HG03064 (cell line): Measurements from ENCODE around the gene PCSK7.
"Not testable (repeated sequence)": the region's sequence is repeated elsewhere in the genome, so short reads cannot be mapped to it uniquely, and the experiment has no call there.

ENCODE experiments used
- ATAC-seq: cut with Tn5 transposase; IDR thresholded peaks from one replicate; pipeline ENCODE4 v1.9.1; 2021; ENCODE audit warnings: low read depth; ENCODE audit not compliant: unreplicated experiment

PCSK7 gene, protein sequence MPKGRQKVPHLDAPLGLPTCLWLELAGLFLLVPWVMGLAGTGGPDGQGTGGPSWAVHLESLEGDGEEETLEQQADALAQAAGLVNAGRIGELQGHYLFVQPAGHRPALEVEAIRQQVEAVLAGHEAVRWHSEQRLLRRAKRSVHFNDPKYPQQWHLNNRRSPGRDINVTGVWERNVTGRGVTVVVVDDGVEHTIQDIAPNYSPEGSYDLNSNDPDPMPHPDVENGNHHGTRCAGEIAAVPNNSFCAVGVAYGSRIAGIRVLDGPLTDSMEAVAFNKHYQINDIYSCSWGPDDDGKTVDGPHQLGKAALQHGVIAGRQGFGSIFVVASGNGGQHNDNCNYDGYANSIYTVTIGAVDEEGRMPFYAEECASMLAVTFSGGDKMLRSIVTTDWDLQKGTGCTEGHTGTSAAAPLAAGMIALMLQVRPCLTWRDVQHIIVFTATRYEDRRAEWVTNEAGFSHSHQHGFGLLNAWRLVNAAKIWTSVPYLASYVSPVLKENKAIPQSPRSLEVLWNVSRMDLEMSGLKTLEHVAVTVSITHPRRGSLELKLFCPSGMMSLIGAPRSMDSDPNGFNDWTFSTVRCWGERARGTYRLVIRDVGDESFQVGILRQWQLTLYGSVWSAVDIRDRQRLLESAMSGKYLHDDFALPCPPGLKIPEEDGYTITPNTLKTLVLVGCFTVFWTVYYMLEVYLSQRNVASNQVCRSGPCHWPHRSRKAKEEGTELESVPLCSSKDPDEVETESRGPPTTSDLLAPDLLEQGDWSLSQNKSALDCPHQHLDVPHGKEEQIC

GRCh38 chr11:117231842-117232091, at the start of gene PCSK7:
Gene PCSK7, minus strand, starts transcription at chr11:117232073. Its CDS starts 2,229 bp downstream, at chr11:117229844.
- no peak for ATAC-seq

DNA sequence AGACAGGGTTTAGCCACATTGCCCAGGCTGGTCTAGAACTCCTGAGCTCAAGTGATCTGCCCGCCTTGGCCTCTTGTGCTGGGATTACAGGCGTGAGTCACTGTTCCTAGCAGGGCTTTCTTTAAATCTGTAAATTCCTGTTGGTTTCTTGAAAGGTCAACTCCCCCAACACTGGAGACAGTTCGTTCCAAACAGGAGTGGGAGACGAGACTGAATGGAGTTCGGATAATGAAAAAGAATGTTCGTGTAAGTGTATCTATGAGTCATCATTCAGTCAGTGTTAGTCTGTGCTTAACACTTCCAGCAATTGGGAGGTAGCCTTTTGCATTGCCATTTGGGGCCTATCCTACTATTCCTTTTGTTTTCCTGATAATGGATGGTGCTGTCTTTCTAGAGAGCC, 49.3 kb upstream of the PCSK7 start:
- ATAC-seq = no peak

GRCh38 chr11:117279711-117280376, 48.0 kb upstream of the PCSK7 start:
- ATAC-seq = no peak

- no peak for ATAC-seq
These were observed 46.5 kb upstream of the PCSK7 start for GRCh38 chr11:117278347-117278746.

DNA sequence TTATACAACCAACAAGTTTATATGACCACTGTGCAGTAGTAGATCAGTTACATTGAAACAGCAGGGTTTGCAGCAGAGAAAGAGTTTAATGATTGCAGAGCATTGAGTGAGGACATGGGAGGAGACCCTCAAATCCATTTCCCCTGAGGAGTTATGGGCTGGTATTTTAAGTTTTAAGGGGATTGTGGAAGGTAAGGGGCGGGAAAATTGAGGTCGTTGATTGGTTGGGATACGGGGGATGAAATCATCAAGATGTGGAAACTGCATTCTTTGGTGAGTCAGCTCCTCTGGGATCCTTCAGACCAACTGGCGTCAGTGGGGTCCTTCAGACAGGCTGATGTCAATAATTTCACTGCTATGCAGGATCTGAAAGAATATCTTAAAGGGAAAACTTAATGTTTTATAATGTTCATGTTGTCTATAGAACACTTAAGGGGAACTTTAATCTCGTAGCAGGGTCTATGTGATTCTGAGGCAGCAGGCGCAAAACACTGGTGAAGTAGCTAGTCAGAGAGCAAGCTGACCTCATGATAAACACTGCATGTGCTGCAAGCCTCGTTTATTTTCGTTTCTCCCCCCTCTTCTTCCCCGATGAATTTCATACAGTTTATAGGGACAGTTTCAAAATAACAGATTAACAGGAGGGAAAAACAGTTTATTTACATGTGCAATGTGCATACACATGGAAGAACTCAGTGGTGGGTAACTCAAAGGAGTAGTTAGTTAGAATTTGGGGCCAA, 41.8 kb upstream of the PCSK7 start:
- ATAC-seq = no peak

- ATAC-seq = not testable (repeated sequence)
These were observed 40.3 kb upstream of the PCSK7 start for GRCh38 chr11:117272175-117272574.

DNA sequence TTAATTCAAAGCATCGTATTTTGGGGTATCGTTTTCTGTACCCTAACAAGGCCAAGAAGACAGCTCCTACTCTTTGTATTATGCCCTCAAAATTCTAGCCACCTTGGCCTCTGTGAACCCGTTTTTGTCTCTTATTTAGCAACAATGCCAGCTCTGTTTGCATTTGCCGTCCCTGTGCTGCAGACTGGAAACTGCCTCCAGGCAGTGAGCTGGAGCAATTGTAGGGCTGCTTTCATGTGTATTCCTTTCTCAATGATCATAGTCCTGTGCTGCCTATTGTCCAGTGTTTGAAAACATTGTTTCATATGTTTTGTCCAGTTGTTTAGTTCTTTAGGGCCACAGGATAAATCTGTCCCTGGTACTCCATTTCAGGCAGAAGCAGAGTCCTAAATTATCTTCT, 39.3 kb upstream of the PCSK7 start:
- ATAC-seq = no peak

DNA sequence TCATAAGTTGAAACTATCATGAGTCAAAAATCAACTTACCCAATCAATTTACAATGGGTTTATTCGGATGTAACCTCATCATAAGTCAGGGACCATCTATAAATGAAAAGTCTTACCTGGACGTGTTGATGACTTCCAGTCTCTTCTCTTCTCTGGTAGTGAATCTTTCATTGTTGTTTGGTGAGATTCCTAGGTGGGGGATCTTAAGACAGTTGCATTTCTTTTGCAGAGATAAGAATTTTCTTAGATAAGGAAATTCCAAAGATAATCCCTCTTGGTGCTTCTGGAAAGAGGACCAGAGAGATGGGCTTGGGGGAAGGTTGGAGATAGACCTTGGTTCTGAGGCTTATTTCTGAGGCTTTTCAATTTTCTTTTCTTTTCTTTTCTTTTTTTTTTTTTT, 38.0 kb upstream of the PCSK7 start:
- ATAC-seq = no peak

DNA sequence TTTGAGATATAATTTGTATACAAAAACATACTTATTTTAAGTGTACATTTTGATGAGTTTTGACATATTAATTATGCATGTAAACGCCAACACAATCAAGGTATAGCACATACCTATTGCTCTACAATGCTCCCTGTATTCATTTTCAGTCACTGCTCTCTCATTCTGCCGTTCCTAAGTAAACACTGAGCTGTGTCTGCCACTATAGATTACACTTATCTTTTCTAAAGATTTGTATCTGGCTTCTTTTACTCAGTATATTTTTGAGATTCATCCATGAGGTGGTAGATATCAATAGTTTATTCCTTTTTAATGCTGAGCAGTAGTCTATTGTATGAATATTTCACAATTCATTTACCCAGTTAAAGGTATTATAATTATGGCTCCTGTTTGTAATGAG, 33.9 kb upstream of the PCSK7 start:
- no peak for ATAC-seq

GRCh38 chr11:117264624-117265323, 32.9 kb upstream of the PCSK7 start:
- ATAC-seq = not testable (repeated sequence)

GRCh38 chr11:117259417-117259816, 27.5 kb upstream of the PCSK7 start:
- no peak for ATAC-seq

DNA sequence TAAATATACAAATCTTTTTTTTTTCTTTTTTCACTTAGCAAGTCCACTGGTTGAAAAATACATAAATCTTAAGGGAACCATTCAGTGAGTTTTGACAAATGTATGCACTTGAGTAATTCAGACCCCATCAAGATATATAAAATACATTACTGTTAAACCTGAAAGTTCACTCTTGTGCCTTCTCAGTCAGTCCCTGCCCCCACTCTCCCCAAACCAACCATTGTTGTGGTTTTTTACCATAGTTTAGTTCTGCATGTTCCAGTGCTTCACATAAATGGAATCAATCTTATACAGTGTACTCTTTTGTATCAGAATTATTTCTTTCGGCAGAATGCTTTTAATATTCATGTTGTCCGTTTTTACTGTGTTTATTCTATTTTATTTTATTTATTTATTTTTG, 26.7 kb upstream of the PCSK7 start:
- ATAC-seq = no peak

- no peak for ATAC-seq
These were observed 24.7 kb upstream of the PCSK7 start for GRCh38 chr11:117256573-117256972.

DNA sequence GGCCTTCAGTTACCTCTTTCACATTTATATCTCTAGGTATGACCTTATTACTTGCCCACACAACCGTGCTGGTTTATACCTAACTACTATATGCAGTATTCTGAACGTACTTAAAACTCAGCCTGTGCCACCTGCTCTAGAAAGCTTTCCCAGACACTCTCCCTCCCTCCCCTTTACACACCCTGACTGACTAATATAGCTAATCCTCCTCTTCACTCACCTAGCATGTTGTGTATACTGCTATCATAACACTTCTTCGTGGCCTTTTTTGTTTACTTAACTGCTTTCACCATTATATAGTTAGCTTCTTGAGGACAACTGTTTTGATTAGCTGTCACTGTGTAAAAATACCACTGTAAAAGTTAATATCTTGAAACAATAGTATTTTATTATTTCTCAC, 24.1 kb upstream of the PCSK7 start:
- no peak for ATAC-seq

DNA sequence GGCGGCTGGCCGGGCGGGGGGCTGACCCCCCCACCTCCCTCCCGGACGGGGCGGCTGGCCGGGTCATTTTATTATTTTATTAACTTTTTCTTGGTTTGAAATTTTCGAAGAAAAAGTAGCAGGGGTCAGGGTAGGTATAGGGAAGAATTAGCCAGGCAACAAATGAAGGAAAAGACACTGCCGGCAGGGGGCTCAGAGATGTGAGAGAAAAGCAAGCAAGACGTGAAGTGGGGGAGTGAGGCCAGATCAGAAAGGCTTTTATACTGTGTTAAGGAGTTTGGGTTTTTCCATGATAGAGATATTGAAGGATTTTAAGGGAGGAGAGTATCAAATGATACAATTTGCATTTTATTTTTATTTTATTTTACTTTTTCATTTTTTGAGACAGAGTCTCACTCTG, 19.6 kb upstream of the PCSK7 start:
- no peak for ATAC-seq

- ATAC-seq = no peak
These were observed 17.7 kb upstream of the PCSK7 start for GRCh38 chr11:117249571-117249970.

GRCh38 chr11:117248341-117248740, 16.5 kb upstream of the PCSK7 start:
- no peak for ATAC-seq

- no peak for ATAC-seq
These were observed 7.4 kb upstream of the PCSK7 start for GRCh38 chr11:117239295-117239694.

DNA sequence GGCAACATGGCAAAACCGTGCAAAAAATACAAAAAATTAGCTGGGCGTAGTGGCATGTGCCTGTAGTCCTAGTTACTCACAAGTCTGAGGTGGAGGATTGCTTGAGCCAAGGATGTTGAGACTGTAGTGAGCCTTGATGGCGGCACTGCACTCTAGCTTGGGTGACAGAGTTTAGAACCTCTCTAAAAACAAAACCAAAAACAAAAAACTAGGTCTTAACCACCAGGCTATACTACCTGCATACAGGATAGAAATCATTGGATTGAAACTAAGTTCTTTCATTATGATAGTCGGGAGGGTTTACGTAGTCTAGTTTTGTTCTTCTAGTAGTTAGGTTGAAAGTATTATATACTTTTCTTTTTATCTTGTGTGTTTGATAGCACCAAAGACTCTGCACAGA, 6.3 kb upstream of the PCSK7 start:
- no peak for ATAC-seq

GRCh38 chr11:117232911-117233409, 1.1 kb upstream of the PCSK7 start:
- no peak for ATAC-seq
